Measurements from ENCODE around the gene IMMP2L.

Gene IMMP2L

DNA sequence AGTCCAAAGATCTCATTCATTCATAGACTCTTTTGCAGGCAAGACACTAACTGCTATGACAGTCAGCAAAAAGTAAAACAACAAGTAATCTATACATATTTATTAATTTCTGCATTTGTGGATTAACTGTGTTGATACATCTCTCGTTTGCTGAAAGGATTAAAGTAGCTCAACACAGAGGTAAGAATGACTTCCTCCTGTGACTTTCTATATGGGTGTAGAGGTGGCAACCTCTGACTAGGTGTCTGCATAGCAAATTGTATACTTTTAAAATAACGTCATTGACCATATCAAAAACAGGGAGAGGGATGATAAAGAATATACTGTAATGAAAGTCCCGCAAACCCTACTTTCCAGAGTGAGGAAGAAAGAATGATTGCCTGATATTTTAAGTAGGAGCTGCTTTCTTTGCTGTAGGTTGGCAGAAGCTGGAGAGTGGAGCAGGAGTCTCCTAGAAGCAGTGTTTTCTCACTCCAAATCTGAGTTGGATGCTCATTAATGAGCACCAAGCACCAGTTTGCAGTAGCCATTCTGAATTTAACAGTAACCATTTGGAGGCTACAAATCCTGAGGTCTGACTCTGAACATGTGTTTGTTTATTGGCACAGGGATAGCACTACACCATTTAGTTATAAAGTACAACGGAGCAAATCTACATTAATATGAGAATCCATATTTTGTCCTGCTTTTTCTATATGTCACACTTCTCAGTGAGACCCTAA lies 480.6 kb downstream of the IMMP2L start:
- Histone ChIP-seq H3K27me3 (ENCODE audit: insufficient read depth, poor library complexity, severe bottlenecking) (no peaks in the 10 kb centered on the region), H3K9me3 (ENCODE audit: severe bottlenecking) (no peaks in the 10 kb centered on the region), H3K4me1 (ENCODE audit: insufficient read depth, poor library complexity, severe bottlenecking) (no peaks in the 10 kb centered on the region), H3K36me3 (ENCODE audit: low read depth) (no peaks in the 10 kb centered on the region), H3K4me3 (ENCODE audit: severe bottlenecking) (no peak overlapping the region), H3K27ac (ENCODE audit: poor library complexity, severe bottlenecking) (no peak overlapping the region)
- TF ChIP-seq, protein P1, sequence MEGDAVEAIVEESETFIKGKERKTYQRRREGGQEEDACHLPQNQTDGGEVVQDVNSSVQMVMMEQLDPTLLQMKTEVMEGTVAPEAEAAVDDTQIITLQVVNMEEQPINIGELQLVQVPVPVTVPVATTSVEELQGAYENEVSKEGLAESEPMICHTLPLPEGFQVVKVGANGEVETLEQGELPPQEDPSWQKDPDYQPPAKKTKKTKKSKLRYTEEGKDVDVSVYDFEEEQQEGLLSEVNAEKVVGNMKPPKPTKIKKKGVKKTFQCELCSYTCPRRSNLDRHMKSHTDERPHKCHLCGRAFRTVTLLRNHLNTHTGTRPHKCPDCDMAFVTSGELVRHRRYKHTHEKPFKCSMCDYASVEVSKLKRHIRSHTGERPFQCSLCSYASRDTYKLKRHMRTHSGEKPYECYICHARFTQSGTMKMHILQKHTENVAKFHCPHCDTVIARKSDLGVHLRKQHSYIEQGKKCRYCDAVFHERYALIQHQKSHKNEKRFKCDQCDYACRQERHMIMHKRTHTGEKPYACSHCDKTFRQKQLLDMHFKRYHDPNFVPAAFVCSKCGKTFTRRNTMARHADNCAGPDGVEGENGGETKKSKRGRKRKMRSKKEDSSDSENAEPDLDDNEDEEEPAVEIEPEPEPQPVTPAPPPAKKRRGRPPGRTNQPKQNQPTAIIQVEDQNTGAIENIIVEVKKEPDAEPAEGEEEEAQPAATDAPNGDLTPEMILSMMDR (IDR thresholded peaks at IDR 0.05; ENCODE audit: poor library complexity, severe bottlenecking): no peak
- ATAC-seq (ENCODE audit: low read depth): no peak
- DNase-seq (ENCODE audit: low spot score): no peak

DNA sequence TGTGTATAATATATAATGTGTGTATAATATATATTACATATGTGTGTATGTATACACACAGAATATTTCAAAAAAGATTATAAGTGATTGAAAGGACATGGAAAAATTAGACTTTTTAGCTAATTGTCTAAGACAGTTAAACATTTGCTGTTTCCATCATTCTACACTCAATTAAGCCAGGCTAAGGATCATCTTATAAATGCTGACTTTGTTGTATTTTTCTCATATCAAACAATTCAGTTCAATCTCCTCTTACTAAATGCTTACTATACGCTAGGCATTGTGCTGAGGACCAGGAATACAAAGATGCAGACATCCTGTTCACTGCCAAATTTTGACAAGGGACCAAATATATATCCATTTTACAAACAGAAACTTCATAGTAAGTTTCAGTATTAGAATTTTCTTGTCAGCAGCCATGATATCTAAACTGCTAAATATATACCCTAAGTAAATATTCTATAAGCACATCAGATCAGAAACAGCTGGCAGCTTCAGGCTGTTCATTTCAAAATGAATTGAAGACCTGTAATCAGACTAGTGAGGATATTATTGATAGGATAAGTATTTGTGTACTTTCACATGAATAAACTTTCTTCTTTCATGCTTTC lies 481.7 kb downstream of the IMMP2L start:
- Histone ChIP-seq H3K36me3 (ENCODE audit: low read depth) (no peaks in the 10 kb centered on the region), H3K27ac (ENCODE audit: poor library complexity, severe bottlenecking) (no peak overlapping the region), H3K4me3 (ENCODE audit: severe bottlenecking) (no peak overlapping the region), H3K27me3 (ENCODE audit: insufficient read depth, poor library complexity, severe bottlenecking) (no peaks in the 10 kb centered on the region), H3K9me3 (ENCODE audit: severe bottlenecking) (no peaks in the 10 kb centered on the region), H3K4me1 (ENCODE audit: insufficient read depth, poor library complexity, severe bottlenecking) (no peaks in the 10 kb centered on the region)
- ATAC-seq (ENCODE audit: low read depth): no peak
- no peak for DNase-seq (ENCODE audit: low spot score)
- TF ChIP-seq, protein P1 (IDR thresholded peaks at IDR 0.05; ENCODE audit: poor library complexity, severe bottlenecking): no peak

GRCh38 chr7:111077001-111077400 lies 485.3 kb downstream of the IMMP2L start:
- Histone ChIP-seq H3K4me3 (ENCODE audit: severe bottlenecking) (no peak overlapping the region), H3K27ac (ENCODE audit: poor library complexity, severe bottlenecking) (no peak overlapping the region), H3K36me3 (ENCODE audit: low read depth) (no peaks in the 10 kb centered on the region), H3K4me1 (ENCODE audit: insufficient read depth, poor library complexity, severe bottlenecking) (no peaks in the 10 kb centered on the region), H3K27me3 (ENCODE audit: insufficient read depth, poor library complexity, severe bottlenecking) (no peaks in the 10 kb centered on the region), H3K9me3 (ENCODE audit: severe bottlenecking) (no peaks in the 10 kb centered on the region)
- no peak for ATAC-seq (ENCODE audit: low read depth)
- no peak for DNase-seq (ENCODE audit: low spot score)
- TF ChIP-seq, protein P1 (IDR thresholded peaks at IDR 0.05; ENCODE audit: poor library complexity, severe bottlenecking): no peak

GRCh38 chr7:111076205-111076604 lies 486.1 kb downstream of the IMMP2L start:
- no peaks in the 10 kb centered on the region for H3K27me3 ChIP-seq (ENCODE audit: insufficient read depth, poor library complexity, severe bottlenecking)
- no peaks in the 10 kb centered on the region for H3K36me3 ChIP-seq (ENCODE audit: low read depth)
- H3K4me1 ChIP-seq (ENCODE audit: insufficient read depth, poor library complexity, severe bottlenecking): no peaks in the 10 kb centered on the region
- H3K9me3 ChIP-seq (ENCODE audit: severe bottlenecking): no peaks in the 10 kb centered on the region
- H3K27ac ChIP-seq (ENCODE audit: poor library complexity, severe bottlenecking): no peak overlapping the region
- DNase-seq (ENCODE audit: low spot score): no peak
- no peak for ATAC-seq (ENCODE audit: low read depth)
- TF ChIP-seq, protein P1 (IDR thresholded peaks at IDR 0.05; ENCODE audit: poor library complexity, severe bottlenecking): no peak
- no peak overlapping the region for H3K4me3 ChIP-seq (ENCODE audit: severe bottlenecking)

DNA sequence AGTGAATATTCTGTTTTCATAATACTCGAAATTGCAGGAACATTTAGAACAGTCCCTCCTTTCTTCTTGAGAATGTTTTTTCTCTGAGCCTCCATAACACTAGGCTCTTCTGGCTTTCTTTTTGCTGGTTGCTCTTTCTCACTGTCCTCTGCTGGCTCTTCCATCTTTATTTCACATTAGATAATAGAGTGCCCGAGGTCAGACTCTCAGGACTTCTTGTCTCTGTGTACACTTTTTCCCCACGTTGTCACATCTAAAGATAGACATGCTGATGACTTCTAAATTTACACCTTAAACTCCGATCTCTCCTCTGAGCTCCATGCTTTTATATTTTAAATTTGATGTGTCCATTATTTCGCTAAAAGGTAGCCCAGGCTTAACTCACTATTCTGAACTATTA lies 486.8 kb downstream of the IMMP2L start:
- no peaks in the 10 kb centered on the region for H3K4me1 ChIP-seq (ENCODE audit: insufficient read depth, poor library complexity, severe bottlenecking)
- H3K27me3 ChIP-seq (ENCODE audit: insufficient read depth, poor library complexity, severe bottlenecking): no peaks in the 10 kb centered on the region
- TF ChIP-seq, protein P1 (IDR thresholded peaks at IDR 0.05; ENCODE audit: poor library complexity, severe bottlenecking): no peak
- H3K27ac ChIP-seq (ENCODE audit: poor library complexity, severe bottlenecking): no peak overlapping the region
- DNase-seq (ENCODE audit: low spot score) (no peak), ATAC-seq (ENCODE audit: low read depth) (no peak)
- no peak overlapping the region for H3K4me3 ChIP-seq (ENCODE audit: severe bottlenecking)
- no peaks in the 10 kb centered on the region for H3K36me3 ChIP-seq (ENCODE audit: low read depth)
- H3K9me3 ChIP-seq (ENCODE audit: severe bottlenecking): no peaks in the 10 kb centered on the region

All from RWPE2 (cell line).